Raji (cell line): Measurements from ENCODE around the gene SPTBN1.

Source experiments
- POLR2A ChIP-seq: IDR thresholded peaks from 2 replicates; pipeline ENCODE4 v1.6.1; 2011; ENCODE audit warnings: low read depth, low read length, control low read depth; ENCODE audit not compliant: insufficient read depth

SPTBN1 gene

DNA sequence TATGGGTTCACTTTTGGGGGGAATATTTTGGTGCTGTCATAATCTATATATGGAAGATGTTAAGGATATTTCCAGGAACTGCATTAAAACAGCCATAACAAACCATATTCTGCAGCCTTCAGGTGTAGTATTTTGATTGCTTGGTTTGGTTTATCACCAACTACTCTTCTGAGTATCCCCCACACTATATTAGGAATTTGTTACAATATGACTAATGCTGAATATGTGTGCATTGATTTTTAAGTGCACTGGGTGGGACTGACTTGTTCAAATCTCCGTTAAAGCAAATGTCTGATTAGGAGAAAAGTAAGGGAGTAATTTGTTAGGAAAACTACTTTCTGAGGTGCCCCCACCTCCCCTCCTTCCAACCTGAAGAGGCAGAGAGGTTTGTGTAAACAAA, 47.7 kb downstream of the SPTBN1 start:
- TF ChIP-seq POLR2A = no peak

DNA sequence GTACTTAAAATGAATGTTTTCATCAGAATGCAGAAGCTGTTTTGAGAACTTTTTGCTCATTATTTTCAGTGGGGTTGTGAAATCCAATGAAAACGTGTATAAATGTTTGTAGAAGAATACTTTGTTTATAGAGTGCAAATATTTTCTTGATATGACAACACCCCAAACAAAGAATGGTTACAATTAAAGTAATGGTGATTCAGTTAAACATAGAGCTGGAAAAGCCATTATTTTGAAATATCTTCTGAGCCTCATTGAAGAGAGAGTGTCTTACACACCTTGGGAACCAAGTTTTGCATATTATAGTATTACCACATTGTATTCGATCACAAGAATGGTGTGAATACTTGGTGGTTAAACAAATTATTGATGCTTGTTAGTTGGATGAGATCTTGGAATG, 48.7 kb downstream of the SPTBN1 start:
- TF ChIP-seq POLR2A = no peak

DNA sequence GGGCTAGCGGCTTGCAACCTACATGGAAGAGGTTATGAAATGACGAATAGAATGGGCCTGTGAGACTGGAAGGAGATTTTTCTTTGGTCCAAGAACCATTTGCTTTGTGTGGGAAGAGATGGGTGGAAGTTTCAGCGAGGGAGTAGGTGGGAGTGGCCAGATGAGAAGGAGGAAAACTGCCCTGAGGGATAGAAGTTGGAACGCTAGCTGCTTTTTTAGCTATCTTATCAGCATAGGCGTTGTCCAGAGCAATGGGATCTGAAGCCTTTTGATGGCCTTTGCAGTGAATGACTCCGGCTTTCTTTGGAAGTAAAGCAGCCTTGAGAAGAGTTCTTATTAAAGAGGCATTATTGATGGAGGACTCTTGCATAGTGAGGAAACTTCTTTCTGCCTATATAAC, 52.4 kb downstream of the SPTBN1 start:
- TF ChIP-seq POLR2A = no peak

DNA sequence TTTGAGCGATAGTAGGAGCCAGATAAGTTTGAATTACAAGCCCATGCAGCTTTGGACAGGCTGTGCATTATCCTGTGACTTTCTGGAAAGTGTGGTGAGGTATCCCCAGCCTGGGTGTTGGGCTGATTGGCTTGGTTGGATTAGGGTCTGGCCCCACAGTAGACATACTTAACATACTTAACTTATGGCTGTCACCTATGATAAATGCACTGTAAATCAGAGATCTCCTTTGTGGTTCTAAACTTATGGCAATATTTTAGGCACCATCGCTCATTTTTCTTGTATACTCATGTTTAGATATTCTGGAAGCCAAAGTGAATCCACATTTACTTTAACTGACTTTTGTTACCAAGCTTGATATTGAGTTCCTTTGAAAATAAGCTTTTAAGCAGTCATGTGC, 54.8 kb downstream of the SPTBN1 start:
- no peak for TF ChIP-seq POLR2A

DNA sequence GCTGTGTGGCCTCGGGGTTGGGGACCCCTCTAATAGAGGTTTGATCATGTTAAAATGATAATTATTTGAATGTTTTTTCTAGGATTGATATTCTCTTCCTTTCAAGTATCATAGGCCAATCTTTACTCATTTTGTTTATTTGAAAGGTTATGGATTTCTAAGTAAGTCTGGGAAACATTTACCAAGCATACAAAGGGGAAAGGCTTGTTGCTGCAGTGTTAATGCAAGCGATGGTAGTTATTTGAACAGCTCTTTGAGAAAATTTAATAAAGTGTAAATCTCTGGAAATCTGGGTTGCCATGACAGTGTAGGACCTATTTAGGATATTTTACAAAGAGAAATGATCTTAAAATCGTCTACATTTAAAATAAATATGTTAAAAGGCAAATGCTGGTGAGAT, 56.1 kb downstream of the SPTBN1 start:
- no peak for TF ChIP-seq POLR2A

DNA sequence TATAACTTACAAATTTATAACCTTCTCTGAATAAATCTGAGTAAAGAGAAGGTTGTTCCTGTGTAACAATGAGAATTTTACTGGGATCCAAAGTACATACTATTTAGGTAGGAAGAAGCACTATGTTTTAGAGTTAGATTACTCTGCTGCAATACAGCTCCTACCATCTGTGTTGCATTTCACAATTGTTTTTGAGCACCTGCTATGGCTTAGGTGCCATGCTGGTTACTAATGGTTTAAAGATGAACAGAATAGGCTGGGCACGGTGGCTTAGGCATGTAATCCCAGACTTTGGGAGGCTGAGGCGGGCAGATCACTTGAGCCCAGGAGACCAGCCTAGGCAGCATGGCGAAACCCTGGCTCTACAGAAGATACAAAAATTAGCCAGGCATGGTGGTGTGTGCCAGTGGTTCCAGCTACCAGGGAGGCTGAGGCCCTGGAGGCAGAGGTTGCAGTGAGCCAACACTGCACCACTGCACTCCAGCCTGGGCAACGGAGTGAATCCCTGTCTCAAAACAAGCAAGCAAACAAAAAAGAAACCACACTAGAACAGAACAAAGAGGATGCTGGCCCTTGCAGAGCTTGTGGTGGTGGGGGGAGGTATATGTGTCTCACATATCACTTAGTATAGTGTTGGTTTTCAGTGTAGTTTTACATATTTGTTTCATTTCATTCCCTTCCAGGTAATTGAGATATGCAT, 56.7 kb downstream of the SPTBN1 start:
- TF ChIP-seq POLR2A = no peak

DNA sequence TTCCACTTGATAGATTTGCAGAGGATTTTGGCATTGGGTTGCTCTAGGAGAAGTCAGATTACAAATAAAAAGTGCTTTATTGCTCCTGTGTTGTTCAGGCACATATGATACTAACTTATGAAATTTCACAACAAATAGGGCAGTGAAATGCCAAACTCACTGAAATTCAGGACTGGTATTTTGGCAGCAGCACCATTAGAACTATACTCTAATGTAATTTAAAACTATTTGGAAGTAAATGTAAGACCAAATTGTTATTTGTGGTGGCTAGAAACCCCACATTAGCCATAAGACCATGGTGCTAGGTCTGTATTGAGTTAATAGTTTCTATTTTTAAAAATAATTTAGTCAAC, 57.2 kb downstream of the SPTBN1 start:
- no peak for TF ChIP-seq POLR2A

DNA sequence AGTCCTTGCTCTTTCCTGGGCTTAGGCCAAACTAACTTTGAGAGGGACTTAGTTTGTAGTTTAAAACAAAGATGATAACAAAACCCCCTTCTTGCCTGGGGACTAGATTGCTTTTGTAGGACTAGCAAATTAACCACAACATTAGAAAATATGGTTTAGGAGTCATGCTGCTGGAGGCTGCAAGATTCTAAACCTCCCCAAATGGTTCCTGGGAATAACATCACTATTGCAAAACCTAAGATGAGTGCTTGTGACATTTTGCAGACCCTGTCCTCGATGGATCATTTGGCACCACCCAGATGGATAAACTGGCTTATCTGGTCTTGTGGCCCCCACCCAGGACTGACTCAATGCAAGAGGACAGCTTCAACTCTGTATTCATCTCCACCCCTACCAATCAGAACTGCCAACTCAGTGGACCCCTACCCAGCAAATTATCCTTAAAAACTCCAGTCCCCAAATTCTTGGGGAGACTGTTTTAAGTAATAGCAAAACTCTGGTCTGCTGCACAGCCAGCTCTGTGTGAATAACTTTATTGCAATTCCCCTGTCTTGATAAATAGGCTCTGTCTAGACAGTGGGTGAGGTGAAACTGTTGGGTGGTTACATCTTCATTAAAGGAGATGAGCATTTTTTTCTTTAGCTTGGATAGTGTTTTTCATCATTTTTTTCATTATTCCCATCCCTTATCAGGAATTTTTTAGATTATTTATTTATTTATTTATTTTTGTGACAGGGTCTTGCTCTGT, 58.9 kb downstream of the SPTBN1 start:
- TF ChIP-seq POLR2A = no peak

DNA sequence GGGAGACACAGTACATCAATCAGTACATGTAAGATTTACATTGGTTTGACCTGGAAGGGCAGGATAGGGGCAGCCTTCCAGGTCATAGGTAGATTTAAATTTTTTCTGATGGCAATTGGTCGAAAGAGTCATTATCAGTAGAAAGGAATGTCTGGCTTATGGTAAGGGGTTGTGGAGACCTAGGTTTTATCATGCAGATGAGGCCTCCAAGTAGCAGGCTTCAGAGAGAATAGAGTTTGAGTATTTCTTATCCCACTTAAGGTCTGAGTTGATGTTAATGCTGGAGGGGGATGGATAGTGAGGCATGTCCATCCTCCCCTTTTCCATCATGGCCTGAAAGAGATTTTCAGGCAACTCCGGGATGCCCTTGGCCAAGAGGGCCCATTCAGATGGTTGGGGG, 60.7 kb downstream of the SPTBN1 start:
- TF ChIP-seq POLR2A = no peak

DNA sequence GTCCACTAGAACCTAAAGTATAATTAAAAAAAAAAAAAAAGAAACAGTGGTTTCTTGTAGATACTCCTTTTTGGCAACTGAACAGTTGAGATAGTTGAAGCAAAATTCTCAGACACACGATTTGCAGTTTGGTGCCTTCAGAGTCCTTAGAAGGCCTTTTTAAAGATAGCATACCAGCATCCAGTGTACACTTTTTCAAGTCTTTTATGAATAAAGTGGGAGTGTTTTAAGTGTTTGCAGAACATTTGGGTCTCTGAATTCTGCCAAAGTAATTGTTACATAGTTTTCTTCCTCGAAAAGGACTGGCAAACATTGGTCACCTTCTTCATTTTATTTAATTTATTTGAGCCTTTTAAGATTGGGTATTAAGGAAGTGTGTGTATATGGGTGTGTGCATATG, 62.3 kb downstream of the SPTBN1 start:
- no peak for TF ChIP-seq POLR2A

DNA sequence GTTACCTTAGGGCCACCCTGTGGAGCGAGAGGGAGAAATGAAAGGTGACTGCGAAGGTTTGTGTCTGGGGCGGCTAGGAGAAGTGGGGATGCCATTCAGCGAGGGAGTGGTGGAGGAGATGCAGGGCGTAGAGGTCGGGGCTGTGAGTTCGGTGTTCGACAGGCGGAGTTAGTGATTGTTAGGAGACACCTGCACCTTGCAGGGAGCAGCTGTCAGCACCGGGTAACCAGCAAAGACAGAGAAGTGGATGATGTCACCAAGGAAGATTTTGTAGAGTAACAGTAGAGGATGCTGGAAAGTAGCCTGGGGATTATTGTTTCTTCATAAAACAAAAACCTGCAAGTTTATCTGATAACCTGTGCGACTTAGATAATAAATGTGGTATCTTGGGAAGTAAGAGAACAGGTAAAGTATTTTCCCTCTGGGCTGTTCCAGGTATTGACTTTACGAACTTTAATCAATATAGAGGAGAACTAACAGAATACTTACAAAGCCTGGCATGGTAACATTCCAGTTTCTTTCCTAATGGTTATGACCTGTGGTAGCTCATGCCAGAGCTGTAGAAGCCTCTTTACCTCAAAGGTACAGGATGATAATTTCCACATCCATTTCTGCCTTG, 63.8 kb downstream of the SPTBN1 start:
- TF ChIP-seq POLR2A = no peak

DNA sequence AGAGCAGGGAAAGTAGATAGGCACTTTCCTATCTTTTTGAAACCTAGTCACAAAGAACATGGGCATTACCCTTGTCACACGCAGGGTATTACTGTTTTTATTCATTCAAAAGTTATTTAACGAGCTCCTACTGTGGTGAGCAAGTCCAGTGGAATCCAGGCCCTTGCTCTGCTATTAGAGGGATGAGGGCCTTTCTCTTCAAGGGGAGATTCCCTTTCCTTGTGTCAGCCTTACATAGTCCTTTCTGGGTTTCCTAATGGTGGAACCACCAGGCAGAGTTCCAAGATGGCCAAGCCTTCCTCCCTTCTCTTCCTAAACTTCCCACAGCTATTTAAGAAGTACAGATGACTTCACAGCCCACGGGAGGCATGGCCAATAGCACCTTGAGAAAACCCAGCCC, 64.6 kb downstream of the SPTBN1 start:
- TF ChIP-seq POLR2A = no peak

DNA sequence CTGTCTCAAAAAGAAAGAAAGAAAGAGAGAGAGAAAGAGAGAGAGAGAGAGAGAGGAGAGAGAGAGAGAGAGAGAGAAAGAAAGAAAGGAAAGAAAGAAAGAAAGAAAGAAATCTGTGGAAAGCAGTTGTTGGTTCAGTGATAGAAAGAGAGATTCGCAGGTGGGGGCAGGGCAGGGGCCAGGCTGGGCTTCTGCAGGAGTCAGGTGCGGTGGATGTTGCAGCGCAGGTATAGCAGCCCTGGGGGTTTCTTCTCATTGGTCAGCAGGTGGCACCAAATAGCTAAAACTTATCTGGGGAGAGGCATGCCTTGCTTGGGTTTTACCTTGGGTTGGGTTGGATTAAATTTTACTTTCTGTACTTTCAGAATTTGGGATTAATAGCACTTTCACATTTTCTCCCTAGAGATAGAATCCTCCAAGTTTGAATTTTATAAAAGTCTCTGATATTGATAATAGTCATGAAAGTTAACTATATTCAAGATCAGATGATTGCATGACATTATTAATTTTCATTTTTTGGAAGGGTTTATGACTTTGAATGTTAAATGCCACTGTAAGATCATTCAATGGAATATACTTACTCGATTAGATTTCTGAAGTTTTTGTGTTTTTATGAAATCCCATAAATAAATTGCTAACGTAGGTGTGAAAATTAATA, 66.6 kb downstream of the SPTBN1 start:
- TF ChIP-seq POLR2A = no peak

DNA sequence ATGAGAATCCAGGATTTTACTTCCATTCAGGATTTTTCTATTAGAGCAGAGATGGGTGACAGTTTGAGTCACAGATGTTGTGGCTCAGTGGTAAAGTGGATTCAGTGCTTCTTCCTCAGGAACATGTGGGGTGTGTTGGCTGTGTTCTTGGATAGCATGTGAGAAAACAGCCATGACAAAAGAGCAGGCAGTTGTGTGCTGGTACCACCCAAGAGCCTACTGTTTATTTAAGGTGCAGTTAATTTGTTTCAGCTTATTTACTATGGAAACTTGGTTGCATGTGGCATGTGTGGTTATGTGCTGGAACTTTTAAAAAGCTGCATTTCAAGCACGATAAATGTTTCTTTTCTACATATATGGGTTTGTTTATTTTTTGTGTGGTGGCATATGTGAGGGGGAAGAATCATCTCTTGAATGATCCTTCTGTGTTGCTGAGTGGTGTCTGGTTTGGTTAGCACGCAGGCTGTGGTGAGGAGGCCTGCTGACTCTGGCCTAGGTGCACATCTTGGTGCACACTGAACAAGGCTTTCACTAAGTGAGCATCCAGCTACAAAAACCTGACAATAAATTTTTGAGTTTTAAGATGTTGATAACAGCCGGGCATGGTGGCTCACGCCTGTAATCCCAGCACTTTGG, 67.3 kb downstream of the SPTBN1 start:
- no peak for TF ChIP-seq POLR2A

DNA sequence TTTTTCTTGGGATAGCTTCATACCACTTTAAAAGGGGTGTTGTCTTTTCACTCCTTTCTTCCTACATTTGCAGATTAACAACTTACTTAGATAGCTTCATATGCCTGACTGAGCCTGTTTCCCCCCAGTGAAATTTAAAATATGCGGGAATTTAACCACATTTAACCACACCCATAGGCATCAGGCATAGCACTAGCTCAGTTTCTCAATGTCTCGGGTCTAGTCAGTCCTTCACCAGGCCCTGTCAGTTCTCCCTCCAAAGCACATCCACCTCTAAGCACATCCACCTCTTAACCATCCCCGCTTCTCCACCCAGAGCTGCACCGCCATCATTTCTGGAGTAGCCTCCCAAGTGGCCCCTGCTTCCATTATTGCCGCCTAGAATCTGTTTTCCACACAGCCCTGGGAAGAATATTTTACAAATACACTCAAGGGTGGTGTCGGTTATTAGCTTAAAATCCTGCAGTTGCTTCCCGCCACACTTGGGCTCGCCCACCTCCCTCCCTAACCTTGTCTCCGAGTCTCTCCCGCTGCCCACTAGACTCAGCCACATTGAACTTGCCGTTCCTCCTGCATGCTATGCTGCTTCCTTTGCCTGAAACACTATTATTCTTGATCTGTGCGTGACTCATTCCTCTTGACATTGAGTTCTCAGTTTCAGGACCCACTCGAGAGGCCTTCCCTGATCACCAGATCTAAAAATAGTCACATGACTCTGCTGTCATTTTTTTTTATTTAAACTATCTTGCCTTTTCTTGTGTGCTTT, 68.3 kb downstream of the SPTBN1 start:
- TF ChIP-seq POLR2A = no peak

DNA sequence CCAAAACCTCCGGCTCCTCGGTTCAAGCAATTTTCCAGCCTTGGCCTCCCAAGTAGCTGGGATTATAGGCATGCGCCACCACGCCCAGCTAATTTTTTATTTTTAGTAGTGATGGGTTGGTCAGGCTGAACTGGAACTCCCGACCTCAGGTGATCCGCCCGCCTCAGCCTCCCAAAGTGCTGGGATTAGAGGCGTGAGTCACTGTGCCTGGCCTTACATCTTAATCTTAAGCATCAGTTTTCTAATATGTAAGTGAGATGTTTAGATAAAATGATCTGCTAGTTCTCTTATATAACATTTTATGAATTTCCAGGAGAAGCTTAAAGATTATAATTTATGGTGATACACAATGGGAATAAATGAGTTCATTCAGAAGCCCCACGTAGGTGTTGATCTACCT, 69.2 kb downstream of the SPTBN1 start:
- TF ChIP-seq POLR2A = no peak
